Measurements from ENCODE around the gene EPHA10.

DNA sequence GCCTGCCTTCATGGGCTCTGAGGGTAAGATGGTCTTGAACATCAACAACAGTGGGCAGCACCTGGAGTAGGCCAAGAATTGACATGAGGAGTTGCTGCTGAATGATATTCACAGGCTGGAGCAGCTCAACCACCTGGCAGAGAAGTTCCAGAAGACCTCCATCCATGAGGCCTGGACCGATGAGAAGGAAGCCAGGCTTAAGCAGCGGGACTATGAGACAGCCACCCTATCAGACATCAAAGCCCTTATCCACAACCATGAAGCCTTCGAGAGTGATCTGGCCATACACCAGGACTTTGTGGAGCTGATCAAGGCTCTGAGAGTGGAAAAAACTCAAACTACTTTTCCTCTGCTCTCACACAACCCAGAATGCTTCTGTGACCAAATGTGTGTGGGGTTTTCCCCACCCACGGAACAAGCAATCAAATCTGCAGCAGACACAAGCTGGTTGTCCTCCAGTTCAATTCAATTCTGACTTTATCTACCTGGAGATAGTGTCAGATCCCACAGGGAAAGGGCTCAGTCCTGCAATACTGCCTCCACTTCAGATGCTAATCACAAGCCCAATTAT is 12.1 kb upstream of the EPHA10 start:
- TF ChIP-seq CTCF (IDR thresholded peaks at IDR 0.05 in 8 of 11, conservative IDR thresholded peaks at IDR 0.05 in 3 of 11) (no peak), POLR2A (IDR thresholded peaks at IDR 0.05) (no peak)

Data from spleen (tissue), 7 donors.